ENCODE measurements around the gene XPO1.

XPO1 gene

DNA sequence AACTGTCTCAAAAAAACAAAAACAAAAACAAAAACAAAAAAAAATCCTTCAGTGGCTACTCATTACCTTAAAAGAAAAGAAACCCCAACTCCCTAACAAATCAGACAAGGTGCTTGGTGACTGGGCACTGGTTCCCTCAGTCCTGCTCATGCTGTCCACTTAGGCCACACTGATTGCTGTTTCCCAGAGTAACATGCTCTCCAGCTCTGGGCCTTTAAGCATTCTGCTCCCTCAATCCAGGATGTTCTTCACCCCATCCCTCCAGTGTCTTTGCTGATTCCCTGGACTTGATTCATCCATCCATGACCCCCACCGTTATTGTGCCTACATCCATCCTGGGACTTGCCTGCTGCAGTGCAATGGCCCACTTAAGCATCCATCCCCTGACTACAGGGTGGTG is 16.4 kb upstream of the XPO1 start:
- Histone ChIP-seq H3K9ac (ENCODE audit: low read depth, low read length, poor library complexity) (no peak overlapping the region), H4K8ac (ENCODE audit: low read depth, low read length) (no peak overlapping the region), H3K4ac (ENCODE audit: low read length) (no peak overlapping the region), H3K4me2 (ENCODE audit: insufficient read depth, low read length, poor library complexity, severe bottlenecking) (no peak overlapping the region), H2BK15ac (ENCODE audit: low read length) (no peak overlapping the region), H3K4me1 (ENCODE audit: control insufficient read depth in 2 of 2, insufficient read depth in 1 of 2, low read depth in 1 of 2, low read length in 2 of 2) (peaks cover 0 to 4% of the 10 kb centered on the region in 2 donors), H4K91ac (ENCODE audit: low read depth, low read length, poor library complexity) (no peak overlapping the region), H2BK120ac (ENCODE audit: low read depth, low read length) (no peak overlapping the region), H3K36me3 (replicated peaks in 1 of 2; ENCODE audit: control insufficient read depth in 2 of 2, insufficient read depth in 2 of 2, low read length in 2 of 2) (no peaks in the 10 kb centered on the region), H3K14ac (ENCODE audit: low read length) (no peak overlapping the region), H3K4me3 (ENCODE audit: low read length in 2 of 2) (no peak overlapping the region), H3K9me3 (replicated peaks in 1 of 2; ENCODE audit: control insufficient read depth in 2 of 2, insufficient read depth in 1 of 2, low read depth in 1 of 2, low read length in 2 of 2) (no peaks in the 10 kb centered on the region), H2BK5ac (ENCODE audit: low read length) (no peak overlapping the region), H3K27ac (replicated peaks; ENCODE audit: low read length) (no peak overlapping the region), H2BK12ac (ENCODE audit: low read length) (no peak overlapping the region), H3K23ac (ENCODE audit: low read depth, low read length, poor library complexity) (no peak overlapping the region), H3K18ac (ENCODE audit: low read length) (no peak overlapping the region), H3K27me3 (ENCODE audit: control insufficient read depth in 3 of 3, insufficient read depth in 3 of 3, low read depth in 1 of 3, low read length in 3 of 3) (no peaks in the 10 kb centered on the region), H2AFZ (ENCODE audit: low read length) (no peak overlapping the region), H3K79me1 (ENCODE audit: low read depth, low read length) (no peaks in the 10 kb centered on the region), H2AK5ac (ENCODE audit: low read depth, low read length) (no peak overlapping the region)
- no CpG with 5 or more reads among the region's 1 CpG for WGBS, 2 donors (ENCODE audit: extremely low coverage in 2 of 2, insufficient read length in 2 of 2, insufficient replicate concordance in 1 of 2)
- no peak for DNase-seq (ENCODE audit: low spot score)

DNA sequence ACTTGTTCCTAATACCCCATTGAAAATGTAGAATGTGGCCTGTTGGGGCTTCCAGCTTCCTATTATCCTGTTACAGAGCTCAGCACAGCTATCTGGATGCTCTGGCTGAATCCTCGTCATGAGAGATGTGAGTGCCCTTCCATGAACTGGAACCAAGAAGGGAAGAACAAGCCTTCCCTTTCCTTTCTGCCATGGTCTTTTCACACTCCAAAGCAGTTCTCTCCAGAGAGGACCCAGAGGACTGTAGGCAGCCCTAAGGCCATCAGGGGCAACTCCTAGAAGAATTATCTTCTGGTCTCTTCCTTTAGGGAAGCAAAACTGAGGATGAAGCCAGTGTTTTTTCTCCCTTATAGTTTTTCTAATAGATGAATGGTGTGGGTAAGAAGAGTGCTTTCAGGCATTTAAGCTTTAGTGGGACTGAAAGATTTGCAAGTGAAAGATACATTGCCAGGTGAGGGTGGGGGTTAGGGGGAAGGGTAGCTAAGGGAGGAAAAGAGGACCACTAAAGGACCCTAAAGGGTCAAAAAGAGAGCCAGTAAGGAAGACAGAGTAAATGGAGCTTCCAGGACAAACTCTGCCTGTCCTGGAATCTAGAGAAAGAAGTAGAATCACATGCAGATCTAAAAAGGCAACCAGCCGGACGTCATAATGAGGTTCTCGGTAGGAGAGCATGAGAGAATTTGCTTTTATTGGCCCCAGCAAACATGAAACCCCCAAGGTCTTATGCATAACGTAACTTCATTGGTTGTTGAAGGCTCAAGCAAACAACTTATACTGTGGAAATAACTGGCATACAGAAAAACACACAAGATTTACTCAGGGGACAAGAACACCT is 12.4 kb upstream of the XPO1 start:
- no peak for DNase-seq (ENCODE audit: low spot score)
- Histone ChIP-seq H3K4me3 (ENCODE audit: low read length in 2 of 2) (no peak overlapping the region), H2BK15ac (ENCODE audit: low read length) (no peak overlapping the region), H2BK12ac (ENCODE audit: low read length) (no peak overlapping the region), H3K4me2 (ENCODE audit: insufficient read depth, low read length, poor library complexity, severe bottlenecking) (no peak overlapping the region), H3K4me1 (ENCODE audit: control insufficient read depth in 2 of 2, insufficient read depth in 1 of 2, low read depth in 1 of 2, low read length in 2 of 2) (peaks cover 0 to 7% of the 10 kb centered on the region in 2 donors), H3K79me1 (ENCODE audit: low read depth, low read length) (no peaks in the 10 kb centered on the region), H2BK5ac (ENCODE audit: low read length) (no peak overlapping the region), H2BK120ac (ENCODE audit: low read depth, low read length) (no peak overlapping the region), H2AK5ac (ENCODE audit: low read depth, low read length) (no peak overlapping the region), H2AFZ (ENCODE audit: low read length) (peak overlapping the region; percentile 11), H3K18ac (ENCODE audit: low read length) (no peak overlapping the region), H4K8ac (ENCODE audit: low read depth, low read length) (no peak overlapping the region), H3K36me3 (replicated peaks in 1 of 2; ENCODE audit: control insufficient read depth in 2 of 2, insufficient read depth in 2 of 2, low read length in 2 of 2) (no peaks in the 10 kb centered on the region), H4K91ac (ENCODE audit: low read depth, low read length, poor library complexity) (no peak overlapping the region), H3K14ac (ENCODE audit: low read length) (no peak overlapping the region), H3K27me3 (ENCODE audit: control insufficient read depth in 3 of 3, insufficient read depth in 3 of 3, low read depth in 1 of 3, low read length in 3 of 3) (no peaks in the 10 kb centered on the region), H3K9ac (ENCODE audit: low read depth, low read length, poor library complexity) (no peak overlapping the region), H3K23ac (ENCODE audit: low read depth, low read length, poor library complexity) (no peak overlapping the region), H3K4ac (ENCODE audit: low read length) (no peak overlapping the region), H3K9me3 (replicated peaks in 1 of 2; ENCODE audit: control insufficient read depth in 2 of 2, insufficient read depth in 1 of 2, low read depth in 1 of 2, low read length in 2 of 2) (no peaks in the 10 kb centered on the region), H3K27ac (replicated peaks; ENCODE audit: low read length) (no peak overlapping the region)
- no CpG with 5 or more reads among the region's 5 CpGs for WGBS, 2 donors (ENCODE audit: extremely low coverage in 2 of 2, insufficient read length in 2 of 2, insufficient replicate concordance in 1 of 2)

DNA sequence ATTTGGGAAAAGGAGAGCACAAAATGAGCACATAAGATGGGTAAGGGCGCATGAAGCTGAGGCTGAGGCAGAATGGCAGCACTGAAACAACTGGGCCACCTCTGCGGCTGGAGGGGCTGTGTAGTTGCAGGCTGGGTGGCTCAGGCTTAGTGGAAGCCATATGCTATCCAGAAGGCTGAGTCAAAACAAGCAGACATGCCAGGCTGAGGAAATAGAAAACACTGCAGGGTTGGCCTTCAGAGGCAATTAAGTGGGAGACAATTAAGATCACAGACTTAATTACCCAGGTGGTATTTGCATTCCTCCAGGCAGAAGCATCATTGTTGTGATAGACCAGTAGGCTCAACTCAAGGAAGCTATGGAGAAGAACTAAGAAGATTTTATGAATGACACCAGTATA is 11.4 kb upstream of the XPO1 start:
- no peak overlapping the region for H3K23ac ChIP-seq (ENCODE audit: low read depth, low read length, poor library complexity)
- no peaks in the 10 kb centered on the region for H3K27me3 ChIP-seq (ENCODE audit: control insufficient read depth in 3 of 3, insufficient read depth in 3 of 3, low read depth in 1 of 3, low read length in 3 of 3)
- H2BK120ac ChIP-seq (ENCODE audit: low read depth, low read length): no peak overlapping the region
- no peak overlapping the region for H3K18ac ChIP-seq (ENCODE audit: low read length)
- no peak overlapping the region for H4K8ac ChIP-seq (ENCODE audit: low read depth, low read length)
- peaks cover 0 to 7% of the 10 kb centered on the region in 2 donors for H3K4me1 ChIP-seq (ENCODE audit: control insufficient read depth in 2 of 2, insufficient read depth in 1 of 2, low read depth in 1 of 2, low read length in 2 of 2)
- no peak overlapping the region for H2BK12ac ChIP-seq (ENCODE audit: low read length)
- no peak for DNase-seq (ENCODE audit: low spot score)
- no peak overlapping the region for H4K91ac ChIP-seq (ENCODE audit: low read depth, low read length, poor library complexity)
- H3K9me3 ChIP-seq (replicated peaks in 1 of 2; ENCODE audit: control insufficient read depth in 2 of 2, insufficient read depth in 1 of 2, low read depth in 1 of 2, low read length in 2 of 2): no peaks in the 10 kb centered on the region
- no peak overlapping the region for H2AFZ ChIP-seq (ENCODE audit: low read length)
- H2BK5ac ChIP-seq (ENCODE audit: low read length): no peak overlapping the region
- H3K4me3 ChIP-seq (ENCODE audit: low read length in 2 of 2): no peak overlapping the region
- H3K9ac ChIP-seq (ENCODE audit: low read depth, low read length, poor library complexity): no peak overlapping the region
- no peaks in the 10 kb centered on the region for H3K79me1 ChIP-seq (ENCODE audit: low read depth, low read length)
- no peak overlapping the region for H3K27ac ChIP-seq (replicated peaks; ENCODE audit: low read length)
- no peak overlapping the region for H2BK15ac ChIP-seq (ENCODE audit: low read length)
- H3K4ac ChIP-seq (ENCODE audit: low read length): no peak overlapping the region
- H3K4me2 ChIP-seq (ENCODE audit: insufficient read depth, low read length, poor library complexity, severe bottlenecking): no peak overlapping the region
- no peaks in the 10 kb centered on the region for H3K36me3 ChIP-seq (replicated peaks in 1 of 2; ENCODE audit: control insufficient read depth in 2 of 2, insufficient read depth in 2 of 2, low read length in 2 of 2)
- H2AK5ac ChIP-seq (ENCODE audit: low read depth, low read length): no peak overlapping the region
- WGBS, 2 donors (ENCODE audit: extremely low coverage in 2 of 2, insufficient read length in 2 of 2, insufficient replicate concordance in 1 of 2): no CpG with 5 or more reads among the region's 2 CpGs
- H3K14ac ChIP-seq (ENCODE audit: low read length): no peak overlapping the region

DNA sequence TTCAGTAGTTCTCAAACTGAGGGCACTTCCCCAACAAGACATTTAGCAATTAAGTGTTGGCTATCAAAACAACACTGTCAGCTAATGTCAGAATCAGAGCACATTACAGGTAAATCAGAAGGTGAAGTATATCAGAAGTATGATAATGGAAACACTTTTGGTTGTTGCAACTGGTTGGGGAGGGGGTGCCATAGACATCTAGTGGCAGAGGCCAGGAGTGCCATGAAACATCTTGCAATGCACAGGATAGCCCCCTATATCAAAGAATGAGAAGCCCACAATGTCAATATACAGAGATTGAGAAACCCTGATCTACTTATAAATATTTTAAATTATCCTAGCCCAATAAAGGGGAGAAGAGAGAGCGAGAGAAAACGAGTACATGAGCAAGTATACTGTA is 4.9 kb upstream of the XPO1 start:
- no peak overlapping the region for H3K14ac ChIP-seq (ENCODE audit: low read length)
- H3K18ac ChIP-seq (ENCODE audit: low read length): no peak overlapping the region
- WGBS, 2 donors (ENCODE audit: extremely low coverage in 2 of 2, insufficient read length in 2 of 2, insufficient replicate concordance in 1 of 2): no CpG with 5 or more reads among the region's 2 CpGs

More for the DNA sequence above, 4.9 kb upstream of the XPO1 start:
- no peak overlapping the region for H2AK5ac ChIP-seq (ENCODE audit: low read depth, low read length)
- peaks cover 0 to 4% of the 10 kb centered on the region in 2 donors for H3K4me1 ChIP-seq (ENCODE audit: control insufficient read depth in 2 of 2, insufficient read depth in 1 of 2, low read depth in 1 of 2, low read length in 2 of 2)
- H3K27me3 ChIP-seq (ENCODE audit: control insufficient read depth in 3 of 3, insufficient read depth in 3 of 3, low read depth in 1 of 3, low read length in 3 of 3): no peaks in the 10 kb centered on the region
- H3K4me2 ChIP-seq (ENCODE audit: insufficient read depth, low read length, poor library complexity, severe bottlenecking): no peak overlapping the region
- no peak overlapping the region for H2BK12ac ChIP-seq (ENCODE audit: low read length)
- no peak overlapping the region for H4K8ac ChIP-seq (ENCODE audit: low read depth, low read length)
- no peak overlapping the region for H2AFZ ChIP-seq (ENCODE audit: low read length)
- no peak overlapping the region for H3K23ac ChIP-seq (ENCODE audit: low read depth, low read length, poor library complexity)
- no peak overlapping the region for H3K4me3 ChIP-seq (ENCODE audit: low read length in 2 of 2)
- H2BK15ac ChIP-seq (ENCODE audit: low read length): no peak overlapping the region
- H3K4ac ChIP-seq (ENCODE audit: low read length): no peak overlapping the region
- no peak for DNase-seq (ENCODE audit: low spot score)
- H2BK120ac ChIP-seq (ENCODE audit: low read depth, low read length): no peak overlapping the region
- H3K9me3 ChIP-seq (replicated peaks in 1 of 2; ENCODE audit: control insufficient read depth in 2 of 2, insufficient read depth in 1 of 2, low read depth in 1 of 2, low read length in 2 of 2): no peaks in the 10 kb centered on the region
- H4K91ac ChIP-seq (ENCODE audit: low read depth, low read length, poor library complexity): no peak overlapping the region
- no peaks in the 10 kb centered on the region for H3K36me3 ChIP-seq (replicated peaks in 1 of 2; ENCODE audit: control insufficient read depth in 2 of 2, insufficient read depth in 2 of 2, low read length in 2 of 2)
- no peak overlapping the region for H3K9ac ChIP-seq (ENCODE audit: low read depth, low read length, poor library complexity)
- H3K79me1 ChIP-seq (ENCODE audit: low read depth, low read length): no peaks in the 10 kb centered on the region
- no peak overlapping the region for H3K27ac ChIP-seq (replicated peaks; ENCODE audit: low read length)
- no peak overlapping the region for H2BK5ac ChIP-seq (ENCODE audit: low read length)
